22Rv1 (cell line): ENCODE data around the gene PIGN.

Source experiments
- ZFX ChIP-seq: fragments of 450-650 bp; IDR thresholded peaks from 2 replicates; pipeline ENCODE4 v1.6.1; 2017; ENCODE audit warnings: antibody characterized with exemption, borderline replicate concordance
- TF ChIP-seq, protein P1 (sequence below): fragments of 450-650 bp; IDR thresholded peaks from 2 replicates; pipeline ENCODE4 v1.5.1; 2017; ENCODE audit warnings: mild to moderate bottlenecking

GRCh38 chr18:62101321-62101721 is 85.5 kb downstream of the PIGN start:
- TF ChIP-seq, protein P1, sequence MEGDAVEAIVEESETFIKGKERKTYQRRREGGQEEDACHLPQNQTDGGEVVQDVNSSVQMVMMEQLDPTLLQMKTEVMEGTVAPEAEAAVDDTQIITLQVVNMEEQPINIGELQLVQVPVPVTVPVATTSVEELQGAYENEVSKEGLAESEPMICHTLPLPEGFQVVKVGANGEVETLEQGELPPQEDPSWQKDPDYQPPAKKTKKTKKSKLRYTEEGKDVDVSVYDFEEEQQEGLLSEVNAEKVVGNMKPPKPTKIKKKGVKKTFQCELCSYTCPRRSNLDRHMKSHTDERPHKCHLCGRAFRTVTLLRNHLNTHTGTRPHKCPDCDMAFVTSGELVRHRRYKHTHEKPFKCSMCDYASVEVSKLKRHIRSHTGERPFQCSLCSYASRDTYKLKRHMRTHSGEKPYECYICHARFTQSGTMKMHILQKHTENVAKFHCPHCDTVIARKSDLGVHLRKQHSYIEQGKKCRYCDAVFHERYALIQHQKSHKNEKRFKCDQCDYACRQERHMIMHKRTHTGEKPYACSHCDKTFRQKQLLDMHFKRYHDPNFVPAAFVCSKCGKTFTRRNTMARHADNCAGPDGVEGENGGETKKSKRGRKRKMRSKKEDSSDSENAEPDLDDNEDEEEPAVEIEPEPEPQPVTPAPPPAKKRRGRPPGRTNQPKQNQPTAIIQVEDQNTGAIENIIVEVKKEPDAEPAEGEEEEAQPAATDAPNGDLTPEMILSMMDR = no peak
- no peak for TF ChIP-seq ZFX
